ENCODE data around the gene NAA38. TPM values are rescaled to one million over a fixed set of nuclear protein-coding genes. Genes with fewer than 3 reads are reported as not detected.

NAA38 gene
- total and polyA plus RNA-seq, 2 experiments from 2014 or later = 17.1 to 74.8 TPM

- TF ChIP-seq ZNF462 (CRISPR knock-in tag; IDR thresholded peaks at IDR 0.05) = no peak
- no peak for TF ChIP-seq ZNF114 (CRISPR knock-in tag; IDR thresholded peaks at IDR 0.05)
- TF ChIP-seq JUNB (IDR thresholded peaks at IDR 0.05; ENCODE audit: unreplicated experiment) = no peak
- TF ChIP-seq REST (IDR thresholded peaks at IDR 0.05; ENCODE audit: unreplicated experiment) = no peak
- no peak for TF ChIP-seq POLR2AphosphoS5 (IDR thresholded peaks at IDR 0.05; ENCODE audit: low read depth)
- no peak for TF ChIP-seq EZH2phosphoT487 (IDR thresholded peaks at IDR 0.05; ENCODE audit: unreplicated experiment)
- no peak for TF ChIP-seq CTCF (conservative IDR thresholded peaks at IDR 0.05; ENCODE audit: low read depth in 2 of 2)
- no peak for TF ChIP-seq CREB1 (CRISPR knock-in tag; IDR thresholded peaks at IDR 0.05; ENCODE audit: low read depth)
- TF ChIP-seq EZH2 (IDR thresholded peaks at IDR 0.05; ENCODE audit: low read depth, unreplicated experiment) = no peak
- peaks cover 7% of the 10 kb centered on the region for H3K79me2 ChIP-seq (replicated peaks; ENCODE audit: insufficient read depth)
- ATAC-seq (no peak), DNase-seq (ENCODE audit: low spot score) (no peak)
- H3K36me3 ChIP-seq (ENCODE audit: insufficient read depth) = no peaks in the 10 kb centered on the region; the same call in 1 of the 2 replicates
- peaks cover 14% of the 10 kb centered on the region; the same call in 1 of the 2 replicates for H3F3A ChIP-seq (replicated peaks; ENCODE audit: low read depth)
- peaks cover 29% of the 10 kb centered on the region for H3K27me3 ChIP-seq (ENCODE audit: insufficient read depth)
- H3K4me1 ChIP-seq (ENCODE audit: insufficient read depth) = peaks cover 36% of the 10 kb centered on the region
- peak overlapping the region; percentile 99 for H3K4me2 ChIP-seq
- no peaks in the 10 kb centered on the region for H3K9me2 ChIP-seq (ENCODE audit: insufficient read depth)
- H3K36me3 Mint-ChIP-seq (ENCODE audit: low read depth) = no peaks in the 10 kb centered on the region; the same call in 2 of the 3 replicates
- H3K27me3 Mint-ChIP-seq (ENCODE audit: insufficient read depth, low read depth, poor library complexity) = peaks cover 1% of the 10 kb centered on the region
- no peaks in the 10 kb centered on the region; the same call in 2 of the 3 replicates for H3K9me3 Mint-ChIP-seq
- peaks cover 10% of the 10 kb centered on the region for H4K20me1 ChIP-seq (replicated peaks; ENCODE audit: insufficient read depth)
- no peak overlapping the region for H2AFZ ChIP-seq
- H3K4me3 ChIP-seq = peak overlapping the region; percentile 55
- H3K4me3 Mint-ChIP-seq = no peak overlapping the region
- peaks cover 16% of the 10 kb centered on the region for H3K4me1 Mint-ChIP-seq
- no peak overlapping the region for H3K27ac Mint-ChIP-seq
- H3K27ac ChIP-seq (ENCODE audit: low read depth) = no peak overlapping the region
Observed at GRCh38 chr17:7859028-7859427, 1.7 kb upstream of the NAA38 start.
